ENCODE results near the gene PRG2.
"Not testable (repeated sequence)": the region's sequence is repeated elsewhere in the genome, so short reads cannot be mapped to it uniquely, and the experiment has no call there.

The PRG2 gene

DNA sequence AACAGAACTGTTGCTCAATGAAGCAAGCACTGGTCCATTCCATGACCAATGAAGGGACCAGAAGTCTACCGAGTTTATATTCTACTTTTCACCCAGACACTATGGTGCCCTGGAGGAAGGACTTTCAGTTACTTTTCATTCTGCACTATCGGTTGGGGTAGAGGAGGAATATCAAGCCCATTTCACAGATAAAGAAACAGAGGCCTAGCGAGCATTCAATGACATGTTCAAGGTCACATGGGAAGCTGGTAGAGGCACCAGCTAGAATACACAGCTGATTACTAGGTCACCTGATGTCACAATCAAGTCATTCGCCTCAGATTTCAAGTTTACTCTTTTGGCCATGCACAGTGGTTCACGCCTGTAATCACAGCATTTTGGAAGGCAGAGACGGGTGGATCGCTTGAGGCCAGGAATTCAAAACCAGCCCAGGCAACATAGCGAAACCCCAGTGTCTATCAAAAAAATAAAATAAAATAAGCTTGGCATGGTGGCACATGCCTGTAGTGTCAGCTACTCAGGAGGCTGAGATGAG, 17.6 kb upstream of the PRG2 start:
- Histone ChIP-seq H3K9ac (ENCODE audit: low read length in 5 of 5) (no peak overlapping the region), H3K36me3 (ENCODE audit: control insufficient read depth in 5 of 5, insufficient read depth in 5 of 5, low read length in 5 of 5) (peaks cover 10 to 48% (median 37%) of the 10 kb centered on the region in 5 donors), H3K4me1 (ENCODE audit: control insufficient read depth in 5 of 5, insufficient read depth in 5 of 5, low read length in 5 of 5) (peaks cover 10 to 31% (median 17%) of the 10 kb centered on the region in 5 donors), H3K27me3 (ENCODE audit: control insufficient read depth in 5 of 5, insufficient read depth in 4 of 5, low read length in 5 of 5) (no peaks in the 10 kb centered on the region), H3K9me3 (ENCODE audit: control insufficient read depth in 5 of 5, low read length in 5 of 5) (no peaks in the 10 kb centered on the region), H3K27ac (ENCODE audit: low read depth, low read length) (peak overlapping the region; percentile 82), H3K4me3 (ENCODE audit: low read depth in 1 of 5, low read length in 5 of 5) (no peak overlapping the region)

GRCh38 chr11:57407010-57407920, 16.8 kb upstream of the PRG2 start:
- Histone ChIP-seq H3K4me3 (ENCODE audit: low read depth in 1 of 5, low read length in 5 of 5) (no peak overlapping the region), H3K27ac (ENCODE audit: low read depth, low read length) (peak overlapping the region; percentile 82), H3K4me1 (ENCODE audit: control insufficient read depth in 5 of 5, insufficient read depth in 5 of 5, low read length in 5 of 5) (peaks cover 10 to 31% (median 17%) of the 10 kb centered on the region in 5 donors), H3K9me3 (ENCODE audit: control insufficient read depth in 5 of 5, low read length in 5 of 5) (no peaks in the 10 kb centered on the region), H3K27me3 (ENCODE audit: control insufficient read depth in 5 of 5, insufficient read depth in 4 of 5, low read length in 5 of 5) (no peaks in the 10 kb centered on the region), H3K36me3 (ENCODE audit: control insufficient read depth in 5 of 5, insufficient read depth in 5 of 5, low read length in 5 of 5) (peaks cover 7 to 48% (median 37%) of the 10 kb centered on the region in 5 donors), H3K9ac (ENCODE audit: low read length in 5 of 5) (peak overlapping the region in 1 of 5 donors; percentile 1)

DNA sequence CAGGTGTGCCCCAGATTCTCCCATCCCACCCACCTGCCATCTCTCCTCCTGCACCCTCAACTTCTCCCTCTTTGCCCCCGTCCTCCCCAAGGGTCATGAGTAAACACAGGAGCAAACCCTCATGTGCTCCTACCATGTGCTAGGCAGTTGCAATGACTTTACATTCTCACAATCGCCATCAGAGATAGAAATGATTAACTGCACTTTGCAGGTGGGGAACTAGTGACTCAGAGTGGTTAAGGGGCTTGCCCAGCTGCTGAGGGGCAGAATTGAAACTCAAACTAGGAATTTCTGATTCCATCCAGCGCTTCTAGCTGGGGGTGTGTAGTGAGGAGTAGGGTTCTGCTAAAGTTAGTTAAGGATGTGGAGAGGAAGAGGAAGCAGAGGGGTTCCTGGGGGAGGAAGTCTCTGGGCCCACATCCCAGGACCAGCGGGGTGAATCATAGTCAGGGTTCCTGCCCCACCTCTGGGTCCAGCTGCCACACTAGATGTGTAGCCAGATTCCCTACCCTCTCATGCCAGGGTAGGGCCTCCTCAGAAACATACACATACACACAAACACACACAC, 16.0 kb upstream of the PRG2 start:
- no peak overlapping the region for H3K9ac ChIP-seq (ENCODE audit: low read length in 5 of 5)
- H3K27ac ChIP-seq (ENCODE audit: low read depth, low read length) = peak overlapping the region; percentile 82
- H3K36me3 ChIP-seq (ENCODE audit: control insufficient read depth in 5 of 5, insufficient read depth in 5 of 5, low read length in 5 of 5) = peaks cover 7 to 45% (median 37%) of the 10 kb centered on the region in 5 donors

GRCh38 chr11:57405271-57405860, 14.9 kb upstream of the PRG2 start:
- Histone ChIP-seq H3K27me3 (ENCODE audit: control insufficient read depth in 5 of 5, insufficient read depth in 4 of 5, low read length in 5 of 5) (peaks cover 0 to 4% (median 0%) of the 10 kb centered on the region in 5 donors), H3K4me1 (ENCODE audit: control insufficient read depth in 5 of 5, insufficient read depth in 5 of 5, low read length in 5 of 5) (peaks cover 10 to 31% (median 17%) of the 10 kb centered on the region in 5 donors), H3K4me3 (ENCODE audit: low read depth in 1 of 5, low read length in 5 of 5) (no peak overlapping the region), H3K9me3 (ENCODE audit: control insufficient read depth in 5 of 5, low read length in 5 of 5) (no peaks in the 10 kb centered on the region), H3K27ac (ENCODE audit: low read depth, low read length) (peak overlapping the region; percentile 82), H3K36me3 (ENCODE audit: control insufficient read depth in 5 of 5, insufficient read depth in 5 of 5, low read length in 5 of 5) (peaks cover 7 to 40% (median 35%) of the 10 kb centered on the region in 5 donors), H3K9ac (ENCODE audit: low read length in 5 of 5) (no peak overlapping the region)

More for the DNA sequence above, 16.0 kb upstream of the PRG2 start:
- H3K27me3 ChIP-seq (ENCODE audit: control insufficient read depth in 5 of 5, insufficient read depth in 4 of 5, low read length in 5 of 5) = peaks cover 0 to 3% (median 0%) of the 10 kb centered on the region in 5 donors
- no peaks in the 10 kb centered on the region for H3K9me3 ChIP-seq (ENCODE audit: control insufficient read depth in 5 of 5, low read length in 5 of 5)
- no peak overlapping the region for H3K4me3 ChIP-seq (ENCODE audit: low read depth in 1 of 5, low read length in 5 of 5)
- peaks cover 10 to 31% (median 17%) of the 10 kb centered on the region in 5 donors for H3K4me1 ChIP-seq (ENCODE audit: control insufficient read depth in 5 of 5, insufficient read depth in 5 of 5, low read length in 5 of 5)

DNA sequence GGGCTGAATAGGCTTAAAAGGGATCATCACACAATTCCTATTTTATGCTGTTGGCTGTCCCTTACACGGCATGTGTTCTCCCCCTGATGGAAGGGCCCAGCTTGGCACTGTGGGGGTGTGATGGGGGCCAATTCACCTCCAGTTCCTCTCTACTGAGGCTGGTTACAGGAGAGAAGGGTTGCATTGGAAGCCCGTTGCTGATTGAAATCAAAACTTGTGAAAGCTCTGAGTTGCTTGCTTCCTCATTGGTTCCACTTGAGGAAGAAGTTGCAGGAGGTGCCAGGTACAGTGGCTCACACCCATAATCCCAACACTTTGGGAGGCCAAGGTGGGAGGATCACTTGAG, 13.3 kb upstream of the PRG2 start:
- Histone ChIP-seq H3K9me3 (ENCODE audit: control insufficient read depth in 5 of 5, low read length in 5 of 5) (no peaks in the 10 kb centered on the region), H3K9ac (ENCODE audit: low read length in 5 of 5) (no peak overlapping the region), H3K27ac (ENCODE audit: low read depth, low read length) (no peak overlapping the region), H3K4me3 (ENCODE audit: low read depth in 1 of 5, low read length in 5 of 5) (no peak overlapping the region), H3K36me3 (ENCODE audit: control insufficient read depth in 5 of 5, insufficient read depth in 5 of 5, low read length in 5 of 5) (peaks cover 7 to 24% (median 19%) of the 10 kb centered on the region in 5 donors), H3K4me1 (ENCODE audit: control insufficient read depth in 5 of 5, insufficient read depth in 5 of 5, low read length in 5 of 5) (peaks cover 10 to 29% (median 17%) of the 10 kb centered on the region in 5 donors), H3K27me3 (ENCODE audit: control insufficient read depth in 5 of 5, insufficient read depth in 4 of 5, low read length in 5 of 5) (peaks cover 0 to 4% (median 0%) of the 10 kb centered on the region in 5 donors)

DNA sequence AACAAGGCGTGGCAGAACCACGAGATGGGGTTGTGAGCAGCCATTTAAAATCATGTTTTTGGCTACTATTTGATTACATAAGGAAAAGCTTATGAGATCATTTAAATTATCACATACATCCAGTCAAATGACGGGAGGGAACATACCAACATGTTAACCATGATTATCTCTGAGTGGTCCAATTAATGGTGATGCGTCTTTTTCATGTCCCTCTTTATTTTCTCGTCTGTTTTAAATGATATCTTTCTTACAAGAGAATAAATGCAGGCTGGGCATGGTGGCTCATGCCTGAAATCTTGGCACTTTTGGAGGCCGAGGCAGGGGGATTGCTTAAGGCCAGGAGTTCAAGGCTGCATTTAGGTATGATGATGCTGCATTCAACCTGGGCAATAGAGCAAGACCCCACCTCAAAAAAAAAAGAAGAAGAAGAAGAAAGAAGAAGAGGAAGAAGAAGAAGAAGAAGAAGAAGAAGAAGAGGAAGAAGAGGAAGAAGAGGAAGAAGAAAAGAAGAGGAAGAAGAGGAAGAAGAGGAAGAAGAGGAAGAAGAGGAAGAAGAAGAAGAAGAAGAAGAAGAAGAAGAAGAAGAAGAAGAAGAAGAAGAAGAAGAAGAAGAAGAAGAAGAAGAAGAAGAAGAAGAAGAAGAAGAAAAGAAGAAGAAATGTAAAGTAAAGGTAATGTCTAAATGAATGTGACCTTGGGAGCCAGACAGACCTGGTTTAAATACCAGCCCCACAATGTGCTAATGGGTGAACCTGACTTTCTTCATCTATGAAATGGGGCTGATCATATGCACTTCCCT, 12.8 kb upstream of the PRG2 start:
- not testable (repeated sequence) for H3K9ac ChIP-seq (ENCODE audit: low read length in 5 of 5); H3K9me3 ChIP-seq (ENCODE audit: control insufficient read depth in 5 of 5, low read length in 5 of 5); H3K4me3 ChIP-seq (ENCODE audit: low read depth in 1 of 5, low read length in 5 of 5); H3K27me3 ChIP-seq (ENCODE audit: control insufficient read depth in 5 of 5, insufficient read depth in 4 of 5, low read length in 5 of 5); H3K27ac ChIP-seq (ENCODE audit: low read depth, low read length)
- Histone ChIP-seq H3K4me1 (ENCODE audit: control insufficient read depth in 5 of 5, insufficient read depth in 5 of 5, low read length in 5 of 5) (peaks cover 10 to 29% (median 17%) of the 10 kb centered on the region in 5 donors), H3K36me3 (ENCODE audit: control insufficient read depth in 5 of 5, insufficient read depth in 5 of 5, low read length in 5 of 5) (peaks cover 7 to 18% (median 14%) of the 10 kb centered on the region in 5 donors)

DNA sequence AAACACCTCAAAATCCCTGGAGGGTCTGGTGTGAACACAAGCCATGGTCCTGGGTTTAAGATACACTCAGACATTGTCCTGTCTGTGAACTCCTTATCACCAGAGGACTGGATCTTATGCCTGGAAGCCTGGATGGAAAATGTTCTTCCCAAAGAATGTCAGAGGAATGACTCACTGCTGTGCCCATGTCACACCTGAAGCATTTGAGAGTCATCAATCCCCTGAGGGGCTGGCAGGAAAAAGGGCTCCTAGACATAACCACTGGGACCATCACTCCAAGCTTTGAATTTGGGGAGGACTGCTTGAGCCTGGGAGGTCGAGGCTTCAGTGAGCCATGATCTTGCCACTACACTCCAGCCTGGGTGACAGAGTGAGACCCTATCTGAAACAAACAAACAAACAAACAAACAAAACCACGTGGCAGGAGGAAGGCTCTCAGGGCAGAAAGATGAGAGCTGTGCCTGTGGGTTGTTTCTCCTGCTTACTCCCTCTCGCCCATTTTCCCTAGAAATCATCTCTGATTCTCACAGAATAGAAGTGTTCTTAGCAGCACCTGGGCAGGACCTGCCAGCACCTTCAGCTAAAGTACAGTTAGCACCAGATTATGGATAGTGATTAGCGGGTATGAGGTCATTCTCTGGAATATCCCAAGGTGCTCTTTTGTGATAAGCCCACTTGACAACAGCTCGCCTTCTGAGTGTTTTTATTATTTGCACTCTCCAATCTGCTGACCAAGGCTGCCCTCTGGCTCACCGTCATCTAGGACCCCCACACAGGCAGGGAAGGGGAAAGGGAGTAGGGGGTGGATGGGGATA, 11.9 kb upstream of the PRG2 start:
- H3K9me3 ChIP-seq (ENCODE audit: control insufficient read depth in 5 of 5, low read length in 5 of 5) = no peaks in the 10 kb centered on the region
- no peak overlapping the region for H3K4me3 ChIP-seq (ENCODE audit: low read depth in 1 of 5, low read length in 5 of 5)
- H3K27me3 ChIP-seq (ENCODE audit: control insufficient read depth in 5 of 5, insufficient read depth in 4 of 5, low read length in 5 of 5) = peaks cover 0 to 4% (median 0%) of the 10 kb centered on the region in 5 donors
- no peak overlapping the region for H3K27ac ChIP-seq (ENCODE audit: low read depth, low read length)
- H3K36me3 ChIP-seq (ENCODE audit: control insufficient read depth in 5 of 5, insufficient read depth in 5 of 5, low read length in 5 of 5) = peaks cover under 1 to 10% (median 6%) of the 10 kb centered on the region in 5 donors
- peaks cover 8 to 22% (median 14%) of the 10 kb centered on the region in 5 donors for H3K4me1 ChIP-seq (ENCODE audit: control insufficient read depth in 5 of 5, insufficient read depth in 5 of 5, low read length in 5 of 5)
- H3K9ac ChIP-seq (ENCODE audit: low read length in 5 of 5) = no peak overlapping the region

- Histone ChIP-seq H3K4me3 (ENCODE audit: low read depth in 1 of 5, low read length in 5 of 5) (no peak overlapping the region), H3K36me3 (ENCODE audit: control insufficient read depth in 5 of 5, insufficient read depth in 5 of 5, low read length in 5 of 5) (peaks cover 0 to 3% (median 0%) of the 10 kb centered on the region in 5 donors), H3K9me3 (ENCODE audit: control insufficient read depth in 5 of 5, low read length in 5 of 5) (no peaks in the 10 kb centered on the region), H3K27me3 (ENCODE audit: control insufficient read depth in 5 of 5, insufficient read depth in 4 of 5, low read length in 5 of 5) (peaks cover 0 to 4% (median 0%) of the 10 kb centered on the region in 5 donors), H3K9ac (ENCODE audit: low read length in 5 of 5) (no peak overlapping the region), H3K4me1 (ENCODE audit: control insufficient read depth in 5 of 5, insufficient read depth in 5 of 5, low read length in 5 of 5) (no peaks in the 10 kb centered on the region), H3K27ac (ENCODE audit: low read depth, low read length) (no peak overlapping the region)
Measured at GRCh38 chr11:57399972-57400578, 9.6 kb upstream of the PRG2 start.
